GM18870 (cell line): ENCODE results near the gene RASA2.
"Not testable (repeated sequence)": the region's sequence is repeated elsewhere in the genome, so short reads cannot be mapped to it uniquely, and the experiment has no call there.

Experiments used
- ATAC-seq: cut with Tn5 transposase; IDR thresholded peaks from one replicate; pipeline ENCODE4 v1.9.1; 2021; ENCODE audit warnings: moderate library complexity; ENCODE audit not compliant: unreplicated experiment

RASA2 gene

DNA sequence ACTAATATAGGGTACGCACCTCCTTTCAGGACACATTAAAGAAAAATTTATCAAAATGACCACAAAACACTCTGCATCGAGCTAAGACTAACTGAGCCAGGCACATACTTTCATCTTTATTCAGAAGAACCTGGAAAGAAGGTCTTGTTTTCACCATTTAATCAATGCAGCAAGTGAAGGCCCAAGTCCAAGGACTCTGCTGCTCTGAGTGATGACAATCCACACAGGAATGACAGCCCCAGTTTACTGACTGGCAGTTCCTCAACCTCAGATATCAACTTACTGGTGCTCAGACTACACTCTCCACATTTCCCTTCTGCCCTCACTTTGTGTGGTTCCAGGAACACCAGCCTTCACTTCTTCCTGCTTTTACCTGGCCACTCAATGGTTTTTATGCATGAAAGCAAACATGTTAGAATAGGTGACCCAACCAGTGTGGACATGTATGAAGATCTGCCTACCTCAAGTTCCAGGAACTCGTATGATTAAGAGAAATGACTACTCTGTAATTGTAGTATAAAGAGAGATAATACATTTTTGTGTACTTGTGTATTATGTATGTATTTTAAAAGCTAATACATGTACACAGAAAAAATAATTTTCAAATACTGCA, 29.1 kb upstream of the RASA2 start:
- no peak for ATAC-seq

GRCh38 chr3:141459008-141459407, 27.8 kb upstream of the RASA2 start:
- no peak for ATAC-seq

GRCh38 chr3:141460097-141460704, 26.6 kb upstream of the RASA2 start:
- peak; percentile 76 for ATAC-seq

DNA sequence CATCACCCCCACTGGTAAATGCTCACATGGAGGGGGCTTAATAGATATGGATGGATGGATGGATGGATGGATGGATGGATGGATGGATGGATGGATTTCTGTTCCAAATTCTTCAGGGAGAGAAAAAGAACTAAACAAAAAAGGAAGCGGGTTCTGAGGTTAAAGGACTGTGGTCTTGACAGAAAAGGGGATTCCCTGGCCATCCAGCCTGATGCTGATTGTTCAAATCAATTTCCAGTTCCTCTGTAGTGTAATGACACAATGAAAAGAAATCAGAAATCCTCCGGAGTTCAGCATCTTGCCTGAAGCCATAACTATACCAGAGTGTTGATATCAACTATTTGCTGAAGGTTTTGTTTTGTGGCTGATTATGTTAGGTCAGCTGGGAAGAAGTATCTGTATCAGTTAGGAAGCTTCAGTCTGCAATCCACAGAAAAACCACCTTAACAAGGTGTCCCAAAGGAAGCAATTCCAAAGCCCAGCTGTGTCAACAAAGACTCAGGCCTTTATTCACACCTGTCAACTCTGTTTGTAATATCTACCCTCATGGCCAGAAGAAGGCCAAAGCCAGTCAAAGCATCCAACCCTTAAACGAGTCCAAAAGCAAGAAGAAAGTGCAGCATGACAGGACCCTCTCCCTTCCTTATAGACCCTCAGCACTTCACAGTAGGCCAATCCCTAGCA, 24.5 kb upstream of the RASA2 start:
- no peak for ATAC-seq

GRCh38 chr3:141465221-141465620, 21.6 kb upstream of the RASA2 start:
- ATAC-seq: no peak

DNA sequence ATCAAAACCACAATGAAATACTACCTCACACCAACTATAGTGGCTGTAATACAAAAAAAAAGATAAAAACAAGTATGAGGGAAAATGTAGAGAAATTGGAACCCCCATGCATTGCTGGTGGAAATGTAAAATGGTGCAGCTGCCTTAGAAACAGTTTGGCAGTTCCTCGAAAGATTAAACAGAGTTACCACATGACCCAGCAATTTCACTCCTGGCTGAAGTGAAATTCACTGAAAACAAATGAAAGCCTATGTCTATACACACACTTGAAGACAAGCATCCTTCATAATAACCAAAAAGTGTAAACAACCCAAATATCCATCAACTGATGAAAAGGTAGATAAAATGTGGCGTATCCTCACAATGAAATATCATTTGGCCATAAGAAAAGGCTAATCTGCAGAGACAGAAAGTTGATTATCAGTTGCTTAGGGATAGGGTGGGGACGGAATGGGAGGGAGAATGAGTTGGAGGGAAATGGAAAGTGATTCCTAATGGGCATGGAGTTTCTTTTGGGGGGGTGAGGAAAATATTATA, 20.1 kb upstream of the RASA2 start:
- ATAC-seq: no peak

DNA sequence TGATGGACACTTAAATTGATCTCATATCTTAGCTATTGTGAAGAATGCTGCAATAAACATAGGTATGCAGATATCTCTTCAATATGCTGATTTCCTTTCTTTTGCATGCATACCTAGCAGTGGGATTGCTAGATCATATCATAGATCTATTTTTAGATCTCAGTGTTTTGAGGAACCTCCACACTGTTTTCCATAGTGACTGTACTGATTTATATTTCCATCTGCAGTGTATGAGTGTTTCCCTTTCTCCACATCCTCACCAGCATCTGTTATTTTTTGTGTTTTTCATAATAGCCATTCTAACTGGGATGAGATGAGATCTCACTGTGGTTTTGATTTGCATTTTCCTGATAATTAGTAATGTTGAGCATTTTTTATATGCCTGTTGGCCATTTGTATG, 17.1 kb upstream of the RASA2 start:
- ATAC-seq: no peak

DNA sequence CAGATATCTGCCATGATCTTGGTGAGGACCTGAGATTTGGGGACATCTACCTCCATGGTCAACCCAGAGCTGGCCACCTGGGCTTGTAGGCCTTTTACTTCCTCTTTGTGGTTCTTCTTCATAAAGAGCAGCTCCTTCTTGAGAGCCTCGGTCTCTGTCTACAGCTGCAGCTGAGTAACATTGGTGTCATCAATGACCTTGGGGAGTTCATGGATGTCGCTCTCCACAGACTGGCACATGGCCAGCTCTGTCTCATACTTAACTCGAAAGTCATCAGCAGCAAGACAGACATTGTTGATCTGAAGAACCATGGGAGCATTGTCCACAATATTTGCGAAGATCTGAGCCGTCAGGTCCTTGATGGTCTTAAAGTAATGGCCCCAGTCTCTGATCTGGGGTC, 15.7 kb upstream of the RASA2 start:
- no peak for ATAC-seq

- no peak for ATAC-seq
Observed at GRCh38 chr3:141476033-141476432, 10.8 kb upstream of the RASA2 start.

- no peak for ATAC-seq
Observed at GRCh38 chr3:141477224-141477623, 9.6 kb upstream of the RASA2 start.

- no peak for ATAC-seq
Observed at GRCh38 chr3:141478139-141478538, 8.7 kb upstream of the RASA2 start.

GRCh38 chr3:141478840-141479239, 8.0 kb upstream of the RASA2 start:
- ATAC-seq: not testable (repeated sequence)

GRCh38 chr3:141482245-141482922, 4.4 kb upstream of the RASA2 start:
- ATAC-seq: no peak

- no peak for ATAC-seq
Observed at GRCh38 chr3:141484701-141485287, 2.0 kb upstream of the RASA2 start.

DNA sequence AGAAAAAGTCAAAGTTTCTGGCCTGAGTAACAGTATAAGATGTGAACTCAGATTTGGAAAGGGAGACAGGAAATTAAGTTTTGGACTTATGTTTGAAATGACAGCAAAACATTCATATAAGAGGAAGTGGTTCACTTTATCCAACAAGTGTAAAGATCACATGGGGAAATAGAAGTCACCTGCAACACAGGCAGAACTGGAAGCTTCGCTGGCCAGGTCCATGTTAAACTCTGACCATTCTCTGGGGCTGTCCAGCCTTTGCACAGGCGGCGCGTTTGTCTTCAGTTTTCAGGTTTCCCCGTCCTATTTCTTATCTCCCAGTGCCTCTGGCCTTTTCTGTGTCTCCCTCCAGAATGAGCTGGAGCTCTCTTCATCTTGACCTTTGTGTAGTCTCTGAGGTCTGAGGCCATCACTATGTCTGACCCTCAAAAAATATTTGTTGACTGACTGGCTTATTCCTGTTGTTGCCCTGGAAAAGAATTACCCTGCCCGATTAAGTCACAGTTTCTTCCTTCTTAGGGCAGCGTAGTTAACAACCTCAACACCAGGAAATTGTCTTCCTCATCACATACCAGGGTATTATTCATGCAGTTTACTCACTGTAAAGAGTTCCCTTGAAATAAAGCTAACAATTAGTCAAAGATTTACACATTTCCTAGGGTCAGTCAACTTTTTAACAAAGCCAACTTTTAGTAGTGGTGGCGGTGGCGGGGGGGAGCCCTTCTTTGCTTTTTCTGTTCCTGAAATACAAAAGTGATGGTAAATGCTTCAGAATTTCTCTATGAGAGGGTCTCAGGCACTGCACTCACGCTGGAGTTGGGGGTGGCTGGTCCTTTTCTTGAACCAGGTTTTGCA, 959 bp upstream of the RASA2 start:
- ATAC-seq: no peak

DNA sequence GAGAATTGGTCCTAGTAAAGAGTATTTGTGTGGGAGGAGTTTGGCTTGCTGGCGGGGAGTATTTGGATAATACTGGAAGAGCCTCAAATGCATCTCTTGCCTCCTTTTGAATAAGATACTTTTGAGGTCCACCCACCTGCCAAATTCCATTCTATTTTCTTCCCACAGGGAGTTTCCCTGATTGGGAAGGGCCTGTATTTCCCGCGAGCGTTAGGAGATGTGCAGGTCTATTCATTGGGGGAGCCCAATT, 406 bp upstream of the RASA2 start:
- no peak for ATAC-seq

GRCh38 chr3:141487521-141488252, 860 bp downstream of the RASA2 start:
- peak; percentile 67 for ATAC-seq

DNA sequence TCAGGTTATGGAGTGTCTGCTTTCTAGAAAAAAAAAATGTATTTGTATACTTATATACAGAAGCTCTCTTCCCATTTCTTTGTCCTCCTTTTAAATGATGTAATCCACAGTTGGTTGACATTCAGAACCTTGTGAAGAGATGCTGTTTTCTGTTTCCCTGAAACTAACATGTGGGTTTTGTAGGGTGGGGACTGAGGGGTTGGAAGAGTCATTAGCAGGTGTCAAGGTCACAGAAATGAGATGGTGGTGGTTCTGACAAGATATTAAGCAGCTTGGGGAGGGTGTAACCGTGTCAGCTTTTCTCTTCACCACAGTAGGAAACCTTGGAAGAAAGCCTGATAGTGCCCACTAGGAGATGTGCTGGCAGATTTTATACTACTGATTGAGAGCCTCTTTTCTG, 2.4 kb downstream of the RASA2 start:
- ATAC-seq: peak; percentile 33

GRCh38 chr3:141491081-141491480, 4.3 kb downstream of the RASA2 start:
- ATAC-seq: no peak

GRCh38 chr3:141491929-141492328, 5.1 kb downstream of the RASA2 start:
- ATAC-seq: no peak
